ENCODE data around the gene NDRG4.
A peak's percentile ranks its signal among the peaks of the same experiment; 100 is the strongest.

The NDRG4 gene

GRCh38 chr16:58543685-58544084 is 43.7 kb downstream of the NDRG4 start:
- no peak for DNase-seq (ENCODE audit: low read depth)

GRCh38 chr16:58548378-58548777 is 48.4 kb downstream of the NDRG4 start:
- no peak for DNase-seq (ENCODE audit: low read depth)

GRCh38 chr16:58551496-58551895 is 51.6 kb downstream of the NDRG4 start:
- no peak for DNase-seq (ENCODE audit: low read depth)

- DNase-seq (ENCODE audit: low read depth) = peak; percentile 10
Measured at GRCh38 chr16:58556678-58557077, 56.7 kb downstream of the NDRG4 start.
